GM04503 (cell line): ENCODE data around the gene TNRC6C.
"Not testable (repeated sequence)": the region's sequence is repeated elsewhere in the genome, so short reads cannot be mapped to it uniquely, and the experiment has no call there.

Experiments used
- DNase-seq: peaks from one replicate; pipeline ENCODE4 v3.0.0-alpha.2; 2012; ENCODE audit warnings: low read depth

TNRC6C gene

DNA sequence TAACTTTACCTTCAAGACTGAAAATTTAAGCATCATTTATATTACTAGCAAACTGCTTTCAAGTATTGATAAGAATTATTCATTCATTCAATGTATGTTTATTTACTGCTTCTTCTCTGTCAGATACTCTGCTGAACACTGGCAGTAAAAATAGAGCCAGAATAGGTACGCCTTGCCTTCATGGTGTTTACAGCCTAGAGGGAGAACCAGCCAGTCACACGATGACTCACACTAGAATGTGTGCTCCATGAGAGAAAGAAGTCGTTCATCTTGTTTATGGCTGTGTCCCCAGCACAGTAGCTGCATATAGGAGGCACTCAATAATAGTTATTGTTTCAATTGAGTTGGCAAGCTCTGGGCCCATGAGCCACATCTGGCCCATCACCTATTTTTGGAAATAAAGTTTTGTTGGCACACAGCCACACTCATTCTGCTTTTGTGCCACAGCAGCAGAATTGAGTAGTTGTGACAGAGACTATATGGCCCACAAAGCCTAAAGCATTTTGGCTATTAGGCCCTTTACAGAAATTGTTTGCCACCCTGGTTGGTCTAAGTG, 85.9 kb downstream of the TNRC6C start:
- DNase-seq: no peak

DNA sequence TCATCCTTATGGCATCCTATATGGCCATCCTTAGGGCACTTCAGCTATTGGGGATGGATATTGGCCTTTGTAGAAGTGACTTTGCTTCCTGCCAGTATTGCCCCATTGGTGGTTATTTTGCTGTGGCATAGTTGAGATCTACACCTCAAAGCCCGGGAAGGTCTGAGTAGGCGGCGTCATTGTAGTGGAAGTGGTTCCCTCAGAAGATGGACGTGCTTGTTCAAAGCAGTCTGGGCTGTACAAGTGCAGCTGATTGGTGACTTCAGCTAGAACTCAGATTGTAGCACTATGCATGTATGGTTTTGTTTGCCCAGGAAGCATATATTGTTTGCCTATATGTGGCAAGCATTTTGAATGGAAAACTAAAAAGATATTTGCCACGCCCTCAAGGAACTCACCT, 86.8 kb downstream of the TNRC6C start:
- no peak for DNase-seq

DNA sequence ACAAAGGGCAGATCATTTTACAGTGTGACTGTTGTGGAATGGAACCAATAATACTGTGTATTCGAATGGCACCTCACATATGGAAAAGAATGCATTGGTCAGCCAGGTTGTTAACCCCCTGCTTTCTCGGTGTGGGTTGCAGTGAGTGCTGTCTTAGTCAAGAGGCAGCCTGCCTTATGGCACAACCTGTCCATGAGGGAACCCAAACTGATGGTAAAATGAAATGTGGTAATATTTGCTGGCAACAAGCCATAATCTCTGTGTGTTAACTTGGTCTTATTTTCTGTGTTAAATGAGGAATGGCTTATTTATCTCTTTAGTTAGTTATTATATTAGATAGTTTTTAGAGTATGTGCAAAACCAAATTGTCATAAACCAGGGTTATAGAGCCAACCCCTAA, 88.4 kb downstream of the TNRC6C start:
- DNase-seq: no peak

DNA sequence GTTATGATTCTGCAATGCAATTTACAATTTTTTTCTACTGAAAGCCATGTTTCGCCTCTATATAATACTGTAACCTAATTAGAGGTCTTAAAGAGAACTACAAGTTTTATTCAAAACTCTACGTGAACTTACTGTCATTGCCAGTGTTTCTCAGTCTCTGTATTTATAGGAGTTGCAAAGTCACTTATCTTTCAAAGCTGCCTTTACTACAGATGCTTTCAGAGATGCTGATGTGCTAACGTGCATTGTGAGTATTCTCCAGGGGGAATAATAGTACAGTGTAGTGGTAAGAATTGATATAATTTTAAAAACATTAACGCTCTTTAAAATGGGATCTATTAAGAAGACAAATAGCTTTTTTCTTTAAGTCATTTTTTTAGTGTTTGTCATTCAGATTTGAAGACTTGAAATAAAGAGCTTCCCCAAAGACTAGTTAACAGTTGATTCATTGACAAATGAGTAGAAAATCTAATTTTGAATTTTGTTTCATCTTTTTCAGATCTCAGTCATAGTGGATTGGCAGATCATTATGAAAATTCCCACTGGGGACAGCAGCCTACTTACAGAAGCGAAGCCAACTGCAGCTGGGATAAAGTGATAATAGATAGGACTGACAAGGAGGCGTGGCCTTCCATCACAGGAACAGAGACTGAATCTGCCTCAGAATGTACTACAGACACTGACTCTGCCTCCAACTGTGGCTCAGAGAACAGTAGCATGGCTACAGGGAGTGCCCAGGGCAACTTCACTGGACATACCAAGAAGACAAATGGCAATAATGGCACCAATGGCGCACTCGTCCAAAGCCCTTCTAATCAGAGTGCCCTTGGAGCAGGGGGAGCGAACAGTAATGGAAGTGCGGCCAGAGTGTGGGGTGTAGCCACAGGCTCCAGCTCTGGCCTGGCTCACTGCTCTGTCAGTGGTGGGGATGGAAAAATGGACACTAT, 90.1 kb downstream of the TNRC6C start:
- no peak for DNase-seq

DNA sequence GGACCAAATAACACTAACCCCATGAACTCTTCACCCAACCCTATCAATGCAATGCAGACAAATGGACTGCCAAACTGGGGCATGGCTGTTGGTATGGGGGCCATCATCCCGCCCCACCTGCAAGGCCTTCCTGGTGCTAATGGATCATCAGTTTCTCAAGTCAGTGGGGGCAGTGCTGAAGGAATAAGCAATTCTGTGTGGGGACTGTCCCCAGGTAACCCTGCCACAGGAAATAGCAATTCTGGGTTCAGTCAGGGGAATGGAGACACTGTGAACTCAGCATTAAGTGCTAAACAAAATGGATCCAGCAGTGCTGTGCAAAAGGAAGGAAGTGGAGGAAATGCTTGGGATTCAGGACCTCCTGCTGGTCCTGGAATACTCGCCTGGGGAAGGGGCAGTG, 91.1 kb downstream of the TNRC6C start:
- no peak for DNase-seq

DNA sequence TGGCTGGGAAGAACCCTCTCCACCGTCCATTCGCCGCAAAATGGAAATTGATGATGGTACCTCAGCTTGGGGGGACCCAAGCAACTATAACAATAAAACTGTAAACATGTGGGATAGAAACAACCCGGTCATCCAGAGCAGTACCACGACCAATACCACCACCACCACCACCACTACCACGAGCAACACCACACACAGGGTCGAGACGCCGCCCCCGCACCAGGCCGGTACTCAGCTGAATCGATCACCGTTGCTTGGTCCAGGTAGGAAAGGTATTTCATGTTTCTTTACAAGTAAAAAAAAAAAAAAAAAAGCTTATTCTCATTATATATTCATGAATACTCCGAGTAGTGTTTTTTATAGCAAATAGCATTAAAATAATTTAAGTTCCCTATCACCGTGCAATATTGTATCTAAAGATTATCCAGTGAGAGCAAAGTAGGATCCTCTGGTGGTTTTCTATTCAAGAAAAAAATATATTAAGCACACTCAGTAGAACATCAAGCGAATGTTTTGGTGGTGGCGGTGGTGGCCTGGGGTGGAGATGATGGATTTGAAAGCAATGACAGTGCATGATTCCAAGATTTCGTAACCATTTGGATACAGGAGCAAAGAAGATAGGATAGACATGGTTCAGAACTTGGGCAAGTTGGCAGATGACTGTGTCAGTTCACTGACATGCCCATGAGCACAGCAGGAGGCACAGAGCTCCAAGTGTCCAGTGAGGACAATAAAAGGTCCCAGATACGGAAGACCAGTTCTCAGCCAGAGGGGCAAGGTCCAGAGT, 92.9 kb downstream of the TNRC6C start:
- no peak for DNase-seq

DNA sequence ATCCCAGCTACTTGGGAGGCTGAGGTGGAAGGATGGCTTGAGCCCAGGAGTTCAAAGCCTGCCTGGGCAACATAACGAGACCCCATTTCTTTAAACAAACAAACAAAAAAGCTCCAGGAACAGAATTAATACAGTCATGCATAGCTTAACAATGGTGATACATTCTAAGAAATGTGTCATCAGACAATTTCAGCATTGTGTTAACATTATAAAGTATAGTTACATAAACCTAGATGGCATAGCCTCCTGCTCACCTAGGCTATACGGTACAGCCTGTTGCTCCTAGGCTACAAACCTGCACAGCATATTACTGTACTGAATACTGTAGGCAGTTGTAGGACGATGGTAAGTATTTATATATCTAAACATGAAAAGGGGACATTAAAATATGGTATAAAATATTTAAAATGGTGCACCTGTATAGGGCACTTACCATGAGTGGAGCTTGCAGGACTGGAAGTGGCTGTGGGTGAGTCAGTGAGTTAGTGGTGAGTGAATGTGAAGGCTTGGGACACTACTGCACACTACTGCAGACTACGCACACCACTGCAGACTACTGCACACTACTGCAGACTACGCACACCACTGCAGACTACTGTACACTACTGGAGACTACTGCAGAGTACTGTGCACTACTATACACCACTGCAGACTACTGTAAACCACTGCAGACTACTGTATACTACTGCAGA, 95.4 kb downstream of the TNRC6C start:
- DNase-seq: no peak

DNA sequence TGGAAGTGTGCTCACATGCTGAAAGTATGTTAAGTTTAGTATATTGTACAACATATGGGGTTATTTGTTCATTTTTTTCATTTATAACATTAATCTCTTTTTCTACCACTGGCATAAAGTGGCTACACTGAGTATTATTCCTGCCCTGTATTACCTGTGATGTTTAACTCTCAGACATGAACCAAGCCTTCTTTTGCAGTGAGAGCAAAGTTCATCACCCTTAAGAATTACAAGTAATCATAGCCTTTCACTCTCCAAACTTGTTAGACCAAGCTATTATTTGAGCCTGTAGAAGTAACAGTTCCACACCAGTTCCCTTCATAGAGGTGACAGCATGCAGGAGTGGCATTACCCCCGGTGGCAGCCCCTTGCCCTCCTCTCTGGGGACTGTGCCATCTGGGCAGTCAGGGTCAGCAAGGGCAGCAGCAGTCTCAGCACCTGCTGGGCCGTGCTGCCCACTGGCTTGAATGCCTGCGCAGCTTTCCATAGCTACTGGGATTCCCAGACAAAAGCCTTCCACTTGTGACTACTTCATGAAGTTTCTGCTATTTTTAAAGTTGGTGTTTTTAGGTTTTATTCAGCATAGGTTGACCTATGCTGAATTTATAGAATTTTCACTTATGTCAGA, 98.7 kb downstream of the TNRC6C start:
- DNase-seq: no peak

DNA sequence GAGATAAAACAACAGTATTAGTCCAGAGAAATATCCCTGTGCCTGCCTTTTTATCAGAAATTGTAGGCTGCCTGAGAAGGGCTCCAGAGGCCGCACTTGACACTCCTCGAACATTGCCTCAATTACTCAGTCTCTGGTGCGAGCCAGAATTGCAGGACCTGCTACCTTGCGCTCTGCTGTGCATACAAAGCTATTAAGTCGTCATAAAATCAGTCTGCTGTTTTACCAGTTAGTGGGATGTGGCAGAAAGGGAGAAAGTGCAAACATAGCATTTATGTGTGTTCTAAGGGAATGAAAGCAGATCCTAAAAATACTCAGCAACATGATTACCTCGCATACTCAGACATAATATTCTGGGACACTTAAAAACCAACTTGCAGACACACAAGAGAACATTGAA, 99.5 kb downstream of the TNRC6C start:
- no peak for DNase-seq

DNA sequence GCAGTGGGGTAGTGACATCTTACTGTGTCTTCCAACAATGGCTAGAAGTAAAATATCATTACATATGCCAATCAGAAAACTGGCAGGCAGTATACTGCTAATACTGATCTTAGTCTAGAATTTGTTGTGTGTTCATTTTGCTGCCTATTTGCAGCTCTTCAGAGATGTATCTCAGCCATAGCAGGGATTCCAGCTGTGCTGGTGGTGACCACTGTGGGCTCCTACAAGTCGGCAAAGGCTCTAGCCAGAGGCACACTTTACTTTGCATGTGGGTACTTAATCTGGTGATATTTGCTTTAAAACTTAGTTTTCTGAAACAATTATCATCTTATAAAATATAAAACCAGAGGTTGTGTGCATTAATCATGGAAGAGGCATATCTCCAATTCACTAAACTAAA, 100.1 kb downstream of the TNRC6C start:
- DNase-seq: no peak

DNA sequence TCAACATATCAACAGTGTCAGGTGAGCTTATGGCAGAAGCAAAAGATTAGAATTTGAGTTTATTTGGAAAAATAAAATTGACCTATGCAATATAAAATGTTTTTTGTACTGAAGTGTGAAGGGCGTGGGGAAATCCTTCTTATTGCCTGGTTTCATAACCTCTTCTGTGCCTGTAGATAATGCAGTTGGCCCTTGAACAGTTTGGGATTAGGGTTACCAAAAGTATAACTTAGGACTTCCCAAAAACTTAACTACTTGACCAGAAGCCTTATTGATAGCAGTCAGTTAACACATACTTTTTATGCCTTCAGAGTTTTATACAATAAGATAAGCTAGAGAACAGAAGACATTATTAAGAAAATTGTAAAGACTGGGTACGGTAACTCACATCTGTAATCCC, 104.1 kb downstream of the TNRC6C start:
- DNase-seq: no peak

DNA sequence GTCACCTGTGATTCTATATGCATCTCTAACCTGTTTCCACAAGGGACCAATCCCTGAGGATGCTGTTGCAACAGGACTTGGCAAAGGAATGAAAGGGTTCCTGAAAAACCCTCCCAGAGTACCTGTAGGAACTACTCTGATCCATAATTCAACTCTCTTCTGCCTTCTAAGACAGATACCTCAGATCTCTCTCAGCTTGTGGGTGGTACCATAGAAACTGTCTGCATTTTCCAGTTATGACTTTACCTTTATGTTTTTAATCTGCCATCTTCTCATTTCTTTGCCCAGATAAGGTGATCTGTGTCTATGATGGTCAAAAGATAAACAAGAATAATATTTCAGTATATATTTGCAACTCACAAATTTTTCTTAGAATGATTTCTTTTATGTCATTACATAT, 105.0 kb downstream of the TNRC6C start:
- DNase-seq: no peak

DNA sequence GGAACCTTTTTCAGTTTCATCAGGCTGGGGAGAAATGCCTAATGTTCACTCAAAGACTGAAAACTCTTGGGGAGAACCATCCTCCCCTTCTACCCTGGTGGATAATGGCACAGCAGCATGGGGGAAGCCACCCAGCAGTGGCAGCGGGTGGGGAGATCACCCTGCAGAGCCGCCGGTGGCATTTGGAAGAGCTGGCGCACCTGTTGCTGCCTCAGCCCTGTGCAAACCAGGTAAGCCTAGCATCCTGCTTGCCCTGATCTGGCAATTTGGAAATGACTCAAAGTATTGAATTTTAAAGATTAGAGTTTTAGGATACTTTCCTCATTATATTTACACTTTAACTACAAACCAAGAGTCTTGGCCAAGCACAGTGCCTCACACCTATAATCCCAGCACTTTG, 106.2 kb downstream of the TNRC6C start:
- DNase-seq: no peak

DNA sequence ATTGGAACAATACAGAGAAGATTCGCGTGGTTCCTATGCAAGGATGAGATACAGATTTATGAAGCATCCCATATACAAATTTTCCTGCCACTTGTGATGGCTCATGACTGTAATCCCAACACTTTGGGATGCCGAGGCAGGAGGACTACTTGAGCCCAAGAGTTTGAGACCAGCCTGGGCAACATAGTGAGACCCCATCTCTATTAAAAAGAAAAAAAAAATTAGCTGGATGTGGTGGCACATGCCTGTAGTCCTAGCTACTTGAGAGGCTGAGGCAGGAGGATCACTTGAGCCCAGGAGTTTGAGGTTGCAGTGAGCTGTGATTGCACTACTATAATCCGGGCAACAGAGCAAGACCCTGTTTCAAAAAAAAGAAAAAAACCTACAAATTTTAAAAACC, 108.5 kb downstream of the TNRC6C start:
- not testable (repeated sequence) for DNase-seq

DNA sequence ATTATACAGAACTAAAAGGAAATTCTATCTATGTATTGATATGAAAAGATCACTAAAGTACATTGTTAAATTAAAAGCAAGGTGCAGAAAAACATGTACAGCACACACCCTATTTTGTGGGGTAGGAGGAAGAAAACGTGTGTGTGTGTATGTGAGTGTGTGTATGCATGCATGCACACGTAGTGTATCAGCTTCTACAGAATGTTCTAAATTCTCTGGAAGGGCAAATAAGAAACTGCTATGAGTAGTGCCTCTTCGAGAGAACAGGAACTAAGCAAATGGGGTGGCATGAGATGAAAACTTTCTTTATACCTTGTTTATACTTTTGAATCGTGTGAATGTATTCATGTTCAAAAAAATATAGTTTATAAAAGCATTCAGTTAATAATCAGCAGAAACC, 111.2 kb downstream of the TNRC6C start:
- DNase-seq: no peak

DNA sequence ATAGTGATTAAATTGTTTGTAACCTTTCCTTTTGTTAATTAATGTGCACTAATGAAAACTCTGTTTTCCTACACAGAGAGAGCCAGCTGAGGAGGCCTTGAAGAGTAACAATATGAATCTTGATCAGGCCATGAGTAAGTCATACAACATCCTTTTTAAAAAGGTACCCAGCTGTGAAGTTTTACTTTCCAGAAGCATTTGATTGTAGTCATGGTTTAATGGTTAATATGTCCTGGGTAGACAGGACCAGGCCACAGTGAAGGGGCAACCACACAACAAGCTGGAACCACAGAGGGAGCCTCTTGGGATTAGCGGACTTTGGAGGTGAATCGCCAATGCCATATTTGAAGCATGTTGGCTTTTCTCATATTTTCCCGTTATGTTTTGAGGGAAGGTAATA, 114.5 kb downstream of the TNRC6C start:
- DNase-seq: no peak

DNA sequence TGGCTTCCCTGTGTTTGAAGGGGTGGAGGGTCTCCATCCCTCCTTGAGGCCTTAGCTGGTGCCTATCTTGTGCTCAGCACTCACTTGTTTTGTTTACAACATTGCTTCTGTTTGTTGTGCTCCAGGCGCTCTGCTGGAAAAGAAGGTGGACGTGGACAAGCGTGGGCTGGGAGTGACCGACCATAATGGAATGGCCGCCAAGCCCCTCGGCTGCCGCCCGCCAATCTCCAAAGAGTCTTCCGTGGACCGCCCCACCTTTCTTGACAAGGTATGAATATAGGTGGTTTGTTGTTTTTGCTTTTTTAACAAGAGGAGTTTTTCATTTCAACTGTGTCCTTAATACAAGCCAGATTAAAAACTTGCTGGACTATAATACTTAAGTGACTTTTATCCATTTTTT, 116.5 kb downstream of the TNRC6C start:
- DNase-seq: no peak

DNA sequence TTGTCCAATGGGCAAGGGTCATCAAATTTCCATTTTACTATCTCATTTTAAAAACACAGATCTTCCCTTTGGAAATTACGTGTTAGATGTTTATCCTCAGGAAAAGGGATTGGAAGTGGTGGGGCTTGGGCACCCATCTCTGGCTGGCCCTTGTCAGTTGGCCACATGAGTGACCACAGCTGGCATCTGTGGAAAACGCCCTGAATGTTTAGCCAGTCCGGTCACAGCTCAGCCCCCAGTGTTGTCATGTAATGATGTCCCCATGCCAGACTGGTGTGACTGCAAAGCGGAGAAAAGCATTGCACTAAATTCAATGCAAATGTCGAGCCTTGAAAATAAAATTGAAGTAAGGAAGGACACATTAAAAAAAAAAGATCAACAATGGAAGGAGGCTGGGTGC, 117.0 kb downstream of the TNRC6C start:
- no peak for DNase-seq

DNA sequence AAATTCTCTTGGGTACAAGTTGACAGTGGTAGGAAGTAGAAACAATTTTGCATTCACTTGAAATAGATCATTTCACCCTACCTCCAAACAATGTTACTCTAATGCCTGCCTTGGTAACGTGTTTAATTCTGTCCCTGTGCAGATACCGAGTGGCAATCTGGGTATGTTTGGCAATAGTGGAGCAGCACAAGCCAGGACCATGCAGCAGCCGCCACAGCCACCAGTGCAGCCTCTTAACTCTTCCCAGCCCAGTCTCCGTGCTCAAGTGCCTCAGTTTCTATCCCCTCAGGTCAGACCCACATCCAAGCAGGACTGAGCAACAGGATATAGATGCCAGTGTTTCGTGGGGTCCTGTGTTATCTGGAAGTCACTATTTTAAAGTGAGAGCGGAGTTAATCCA, 120.8 kb downstream of the TNRC6C start:
- DNase-seq: no peak

DNA sequence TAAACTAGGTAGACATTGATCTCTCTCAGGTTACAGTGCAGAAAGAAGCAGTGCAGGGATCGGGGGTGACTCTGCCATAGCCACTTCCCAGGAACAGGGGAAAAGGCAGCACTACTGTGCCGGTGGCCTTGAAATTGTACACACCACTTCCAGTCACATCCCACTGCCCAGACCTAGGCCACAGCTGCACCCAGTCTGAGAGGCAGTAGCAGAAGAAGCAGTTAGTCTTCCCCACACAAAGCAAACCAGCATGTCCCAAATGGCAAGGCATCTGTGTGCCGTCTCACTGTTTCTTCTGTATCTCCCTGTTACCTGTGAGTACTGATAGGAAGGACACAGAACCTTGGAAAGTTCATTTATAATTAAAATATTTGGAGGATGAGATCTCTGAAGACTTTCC, 123.0 kb downstream of the TNRC6C start:
- DNase-seq: no peak

DNA sequence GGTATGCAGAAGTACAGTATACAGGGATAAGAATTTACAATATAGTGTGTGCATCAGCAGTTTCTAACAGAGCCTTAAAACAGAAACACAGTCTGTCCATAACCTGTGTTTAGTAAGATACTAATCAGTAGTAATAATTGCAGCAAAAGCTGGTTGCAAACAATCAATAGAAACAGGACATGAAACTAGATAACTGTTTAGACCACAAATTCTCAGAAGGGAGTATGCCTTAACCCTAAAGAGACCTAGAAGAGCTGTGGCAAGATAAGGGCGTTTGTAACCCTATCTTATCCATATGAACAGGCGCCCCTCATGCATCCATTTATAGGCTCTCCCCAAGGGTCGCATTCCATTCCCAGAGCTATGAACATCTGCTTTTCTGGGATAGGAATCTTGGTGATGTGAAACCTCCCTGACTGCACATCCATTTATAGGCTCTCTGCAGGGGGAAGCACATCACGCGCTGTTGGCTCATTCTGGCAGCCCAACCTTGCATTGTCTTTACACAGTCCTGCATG, 123.9 kb downstream of the TNRC6C start:
- DNase-seq: not testable (repeated sequence)

DNA sequence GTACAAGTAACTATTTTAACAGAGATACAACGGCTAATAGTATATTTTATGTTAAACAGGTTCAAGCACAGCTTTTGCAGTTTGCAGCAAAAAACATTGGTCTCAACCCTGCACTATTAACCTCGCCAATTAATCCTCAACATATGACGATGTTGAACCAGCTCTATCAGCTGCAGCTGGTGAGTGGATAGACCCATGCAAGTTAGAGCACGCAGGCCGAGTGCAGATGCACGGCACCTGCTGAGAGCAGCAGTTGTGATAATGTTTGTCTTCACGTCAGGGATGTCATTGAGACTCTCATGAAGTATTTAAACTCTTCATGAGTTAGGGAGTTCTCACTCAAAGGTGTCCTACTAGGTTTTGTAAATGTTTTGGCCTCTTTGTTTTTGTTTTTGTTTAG, 124.5 kb downstream of the TNRC6C start:
- DNase-seq: no peak
